Measurements from ENCODE around the gene HID1.

HID1 gene

GRCh38 chr17:74964988-74965622, 7.5 kb downstream of the HID1 start:
- DNase-seq, result no peak

GRCh38 chr17:74964246-74964761, 8.3 kb downstream of the HID1 start:
- no peak for DNase-seq

GRCh38 chr17:74963656-74964055, 8.9 kb downstream of the HID1 start:
- no peak for DNase-seq

GRCh38 chr17:74962622-74963394, 9.8 kb downstream of the HID1 start:
- no peak for DNase-seq

- peak; percentile 77 for DNase-seq
Observed at GRCh38 chr17:74961657-74962350, 10.8 kb downstream of the HID1 start.

- DNase-seq, result no peak
Observed at GRCh38 chr17:74960570-74961342, 11.8 kb downstream of the HID1 start.

GRCh38 chr17:74959826-74960515, 12.6 kb downstream of the HID1 start:
- no peak for DNase-seq

- peak; percentile 24 for DNase-seq
Observed at GRCh38 chr17:74957935-74958740, 14.4 kb downstream of the HID1 start.

- DNase-seq, result no peak
Observed at GRCh38 chr17:74956093-74956492, 16.5 kb downstream of the HID1 start.

- DNase-seq, result no peak
Observed at GRCh38 chr17:74954665-74955421, 17.7 kb downstream of the HID1 start.

- DNase-seq, result no peak
Observed at GRCh38 chr17:74954115-74954514, 18.4 kb downstream of the HID1 start.

- DNase-seq, result no peak
Observed at GRCh38 chr17:74953134-74953687, 19.3 kb downstream of the HID1 start.

- DNase-seq, result no peak
Observed at GRCh38 chr17:74952431-74953133, 20.0 kb downstream of the HID1 start.

- no peak for DNase-seq
Observed at GRCh38 chr17:74951680-74952421, 20.7 kb downstream of the HID1 start.

- DNase-seq, result no peak
Observed at GRCh38 chr17:74951065-74951464, 21.5 kb downstream of the HID1 start.

GRCh38 chr17:74950207-74950606, 22.4 kb downstream of the HID1 start:
- DNase-seq, result no peak

GRCh38 chr17:74949455-74950115, 23.0 kb downstream of the HID1 start:
- no peak for DNase-seq

- DNase-seq, result no peak
Observed at GRCh38 chr17:74947041-74947754, 25.4 kb downstream of the HID1 start.

Measured in NCI-H1092 (cell line).